HG03575 (cell line): ENCODE data around the gene ABHD13.

Experiments used
- ATAC-seq: cut with Tn5 transposase; IDR thresholded peaks from one replicate; pipeline ENCODE4 v1.9.1; 2021; ENCODE audit not compliant: unreplicated experiment, insufficient number of reproducible peaks, low FRiP score; ENCODE audit errors: extremely low read depth

ABHD13 gene

GRCh38 chr13:108218044-108218974 lies at the start of gene ABHD13:
ABHD13 (plus strand) TSS chr13:108218392; CDS start chr13:108229219, 10,827 bp downstream.
- peak; percentile 57 for ATAC-seq

GRCh38 chr13:108168929-108169328 lies 49.3 kb upstream of the ABHD13 start:
- ATAC-seq = no peak

- ATAC-seq = no peak
Observed at GRCh38 chr13:108176685-108177274, 41.4 kb upstream of the ABHD13 start.

- ATAC-seq = no peak
Observed at GRCh38 chr13:108178078-108178477, 40.1 kb upstream of the ABHD13 start.

- no peak for ATAC-seq
Observed at GRCh38 chr13:108182652-108183051, 35.5 kb upstream of the ABHD13 start.

GRCh38 chr13:108185223-108185622 lies 33.0 kb upstream of the ABHD13 start:
- no peak for ATAC-seq

- ATAC-seq = no peak
Observed at GRCh38 chr13:108188260-108188659, 29.9 kb upstream of the ABHD13 start.

GRCh38 chr13:108190897-108191296 lies 27.3 kb upstream of the ABHD13 start:
- ATAC-seq = no peak

GRCh38 chr13:108193806-108194205 lies 24.4 kb upstream of the ABHD13 start:
- ATAC-seq = no peak

GRCh38 chr13:108194435-108194936 lies 23.7 kb upstream of the ABHD13 start:
- no peak for ATAC-seq

- ATAC-seq = no peak
Observed at GRCh38 chr13:108195146-108195545, 23.0 kb upstream of the ABHD13 start.

GRCh38 chr13:108195861-108196260 lies 22.3 kb upstream of the ABHD13 start:
- ATAC-seq = no peak

GRCh38 chr13:108200781-108201398 lies 17.3 kb upstream of the ABHD13 start:
- ATAC-seq = no peak

GRCh38 chr13:108210551-108210950 lies 7.6 kb upstream of the ABHD13 start:
- ATAC-seq = no peak

GRCh38 chr13:108212886-108213285 lies 5.3 kb upstream of the ABHD13 start:
- ATAC-seq = peak; percentile 42

- no peak for ATAC-seq
Observed at GRCh38 chr13:108213946-108214345, 4.2 kb upstream of the ABHD13 start.

- no peak for ATAC-seq
Observed at GRCh38 chr13:108214441-108215271, 3.5 kb upstream of the ABHD13 start.

GRCh38 chr13:108215436-108215835 lies 2.8 kb upstream of the ABHD13 start, which contains the start of gene LIG4:
LIG4 (minus strand) TSS chr13:108215536; CDS start chr13:108211268, 4,268 bp downstream.
- ATAC-seq = peak; percentile 22
